HepG2 (cell line): ENCODE data around the gene CEP97.

Source experiments
- CHD2 ChIP-seq: IDR thresholded peaks from 2 replicates; pipeline ENCODE4 v1.6.1; 2011; ENCODE audit warnings: low read depth, low read length, improper control_type of control experiment
- HNF4G ChIP-seq, 2 experiments: sonication (generic) in 1 of 2; formaldehyde crosslinking in 1 of 2; IDR thresholded peaks; 2 replicates each; pipeline versions ENCODE4 v1.4.0 to v1.6.1; 2011 to 2020; ENCODE audit warnings: borderline replicate concordance in 2 of 2, low read depth in 2 of 2, mild to moderate bottlenecking in 2 of 2, low read length in 1 of 2, missing genetic modification reagents in 1 of 2, moderate library complexity in 1 of 2
- MXI1 ChIP-seq: IDR thresholded peaks from 3 replicates; pipeline ENCODE4 v1.6.1; 2012; ENCODE audit warnings: low read depth, low read length, inconsistent platforms, borderline replicate concordance
- SMAD1 ChIP-seq: sonication (generic); formaldehyde crosslinking; IDR thresholded peaks from 2 replicates; pipeline ENCODE4 v1.4.0; 2020; ENCODE audit warnings: missing genetic modification reagents, low read depth, mild to moderate bottlenecking, borderline replicate concordance
- WIZ ChIP-seq: sonication (generic); formaldehyde crosslinking; IDR thresholded peaks from 2 replicates; pipeline ENCODE4 v1.5.1; 2020; ENCODE audit warnings: mild to moderate bottlenecking, missing genetic modification reagents
- YEATS2 ChIP-seq: sonication (generic); formaldehyde crosslinking; IDR thresholded peaks from 2 replicates; pipeline ENCODE4 v1.4.0; 2020; ENCODE audit warnings: missing genetic modification reagents, borderline replicate concordance
- ZNF432 ChIP-seq: sonication (generic); formaldehyde crosslinking; IDR thresholded peaks from 2 replicates; pipeline ENCODE4 v1.5.0; 2020; ENCODE audit warnings: missing genetic modification reagents, mild to moderate bottlenecking, borderline replicate concordance
- TF ChIP-seq, protein P1 (sequence below): sonication (generic); formaldehyde crosslinking; IDR thresholded peaks from 2 replicates; pipeline ENCODE4 v1.5.0; 2020; ENCODE audit warnings: mild to moderate bottlenecking, missing genetic modification reagents, moderate library complexity
- TF ChIP-seq, protein P2 (sequence below): sonication (generic); formaldehyde crosslinking; IDR thresholded peaks from 2 replicates; pipeline ENCODE4 v1.9.0; 2021; ENCODE audit warnings: missing genetic modification reagents, borderline replicate concordance
- TF ChIP-seq, protein P3 (sequence below): sonication (generic); formaldehyde crosslinking; IDR thresholded peaks from 2 replicates; pipeline ENCODE4 v1.4.0; 2020; ENCODE audit warnings: mild to moderate bottlenecking, low read depth, missing genetic modification reagents
- TF ChIP-seq, protein P4 (sequence below): IDR thresholded peaks from 2 replicates; pipeline ENCODE4 v1.6.1; 2016; ENCODE audit warnings: missing compliant biosample characterization, missing genetic modification reagents, borderline replicate concordance
- TF ChIP-seq, protein P5 (sequence below): IDR thresholded peaks from 2 replicates; pipeline ENCODE4 v1.6.1; 2016; ENCODE audit warnings: low read depth, missing genetic modification reagents, missing compliant biosample characterization

DNA sequence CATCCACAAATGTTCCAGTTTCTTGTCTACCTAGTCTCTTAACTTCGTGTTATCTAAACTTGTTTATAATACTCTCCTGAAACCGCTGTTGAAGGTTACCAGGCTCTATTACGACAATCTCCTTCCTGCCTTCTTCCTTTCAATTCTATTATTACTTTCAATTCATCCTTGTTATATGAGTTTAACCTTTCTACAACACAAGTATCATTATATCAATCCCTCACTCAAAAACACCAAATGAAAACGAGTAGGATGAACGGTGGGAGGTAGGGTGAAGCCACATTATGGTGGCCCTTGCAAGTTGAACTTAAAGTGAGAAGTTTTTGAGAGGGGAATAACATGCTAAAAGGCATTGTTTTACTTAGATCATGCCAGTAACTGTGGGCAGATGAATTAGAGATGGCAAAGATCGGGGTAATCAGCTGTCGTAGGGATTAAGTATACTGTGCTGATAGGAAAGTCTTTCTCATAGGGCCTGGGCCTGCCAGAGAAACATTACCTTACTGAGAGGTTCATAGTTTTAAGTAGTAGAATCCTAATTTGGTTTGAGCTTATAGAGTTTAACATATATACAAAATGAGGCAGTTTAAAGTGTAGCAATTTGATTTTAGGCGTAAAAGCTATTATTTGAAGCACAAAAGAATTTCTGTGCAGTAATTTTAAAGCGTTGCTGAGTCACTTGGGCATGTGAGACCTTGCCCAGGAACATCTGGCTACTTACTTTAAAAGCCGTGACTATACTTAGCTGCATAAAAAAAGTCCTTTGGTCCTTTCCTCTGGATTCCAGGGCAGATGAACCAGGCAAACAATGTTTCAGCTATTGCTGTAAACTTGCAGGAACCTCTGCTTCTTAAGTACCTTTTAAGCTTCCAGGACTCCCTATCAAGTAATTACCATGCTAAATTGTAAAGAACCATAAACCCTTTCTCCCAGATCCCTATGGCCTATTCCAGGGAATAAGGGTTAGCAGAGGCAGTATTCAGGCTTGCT, 3.3 kb upstream of the CEP97 start:
- TF ChIP-seq, protein P1, sequence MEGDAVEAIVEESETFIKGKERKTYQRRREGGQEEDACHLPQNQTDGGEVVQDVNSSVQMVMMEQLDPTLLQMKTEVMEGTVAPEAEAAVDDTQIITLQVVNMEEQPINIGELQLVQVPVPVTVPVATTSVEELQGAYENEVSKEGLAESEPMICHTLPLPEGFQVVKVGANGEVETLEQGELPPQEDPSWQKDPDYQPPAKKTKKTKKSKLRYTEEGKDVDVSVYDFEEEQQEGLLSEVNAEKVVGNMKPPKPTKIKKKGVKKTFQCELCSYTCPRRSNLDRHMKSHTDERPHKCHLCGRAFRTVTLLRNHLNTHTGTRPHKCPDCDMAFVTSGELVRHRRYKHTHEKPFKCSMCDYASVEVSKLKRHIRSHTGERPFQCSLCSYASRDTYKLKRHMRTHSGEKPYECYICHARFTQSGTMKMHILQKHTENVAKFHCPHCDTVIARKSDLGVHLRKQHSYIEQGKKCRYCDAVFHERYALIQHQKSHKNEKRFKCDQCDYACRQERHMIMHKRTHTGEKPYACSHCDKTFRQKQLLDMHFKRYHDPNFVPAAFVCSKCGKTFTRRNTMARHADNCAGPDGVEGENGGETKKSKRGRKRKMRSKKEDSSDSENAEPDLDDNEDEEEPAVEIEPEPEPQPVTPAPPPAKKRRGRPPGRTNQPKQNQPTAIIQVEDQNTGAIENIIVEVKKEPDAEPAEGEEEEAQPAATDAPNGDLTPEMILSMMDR (CRISPR knock-in tag) = no peak
- TF ChIP-seq SMAD1 (no peak), HNF4G (IDR thresholded peaks at IDR 0.05; ENCODE audit: borderline replicate concordance, low read depth, low read length) (no peak), HNF4G (CRISPR knock-in tag; IDR thresholded peaks at IDR 0.05; ENCODE audit: borderline replicate concordance, low read depth) (no peak), ZNF432 (CRISPR knock-in tag) (no peak), CHD2 (no peak), MXI1 (no peak), YEATS2 (CRISPR knock-in tag) (no peak), WIZ (CRISPR knock-in tag) (no peak)
- TF ChIP-seq, protein P2, sequence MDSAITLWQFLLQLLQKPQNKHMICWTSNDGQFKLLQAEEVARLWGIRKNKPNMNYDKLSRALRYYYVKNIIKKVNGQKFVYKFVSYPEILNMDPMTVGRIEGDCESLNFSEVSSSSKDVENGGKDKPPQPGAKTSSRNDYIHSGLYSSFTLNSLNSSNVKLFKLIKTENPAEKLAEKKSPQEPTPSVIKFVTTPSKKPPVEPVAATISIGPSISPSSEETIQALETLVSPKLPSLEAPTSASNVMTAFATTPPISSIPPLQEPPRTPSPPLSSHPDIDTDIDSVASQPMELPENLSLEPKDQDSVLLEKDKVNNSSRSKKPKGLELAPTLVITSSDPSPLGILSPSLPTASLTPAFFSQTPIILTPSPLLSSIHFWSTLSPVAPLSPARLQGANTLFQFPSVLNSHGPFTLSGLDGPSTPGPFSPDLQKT (CRISPR knock-in tag) = no peak
- TF ChIP-seq, protein P3, sequence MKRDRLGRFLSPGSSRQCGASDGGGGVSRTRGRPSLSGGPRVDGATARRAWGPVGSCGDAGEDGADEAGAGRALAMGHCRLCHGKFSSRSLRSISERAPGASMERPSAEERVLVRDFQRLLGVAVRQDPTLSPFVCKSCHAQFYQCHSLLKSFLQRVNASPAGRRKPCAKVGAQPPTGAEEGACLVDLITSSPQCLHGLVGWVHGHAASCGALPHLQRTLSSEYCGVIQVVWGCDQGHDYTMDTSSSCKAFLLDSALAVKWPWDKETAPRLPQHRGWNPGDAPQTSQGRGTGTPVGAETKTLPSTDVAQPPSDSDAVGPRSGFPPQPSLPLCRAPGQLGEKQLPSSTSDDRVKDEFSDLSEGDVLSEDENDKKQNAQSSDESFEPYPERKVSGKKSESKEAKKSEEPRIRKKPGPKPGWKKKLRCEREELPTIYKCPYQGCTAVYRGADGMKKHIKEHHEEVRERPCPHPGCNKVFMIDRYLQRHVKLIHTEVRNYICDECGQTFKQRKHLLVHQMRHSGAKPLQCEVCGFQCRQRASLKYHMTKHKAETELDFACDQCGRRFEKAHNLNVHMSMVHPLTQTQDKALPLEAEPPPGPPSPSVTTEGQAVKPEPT (CRISPR knock-in tag) = no peak
- TF ChIP-seq, protein P4, sequence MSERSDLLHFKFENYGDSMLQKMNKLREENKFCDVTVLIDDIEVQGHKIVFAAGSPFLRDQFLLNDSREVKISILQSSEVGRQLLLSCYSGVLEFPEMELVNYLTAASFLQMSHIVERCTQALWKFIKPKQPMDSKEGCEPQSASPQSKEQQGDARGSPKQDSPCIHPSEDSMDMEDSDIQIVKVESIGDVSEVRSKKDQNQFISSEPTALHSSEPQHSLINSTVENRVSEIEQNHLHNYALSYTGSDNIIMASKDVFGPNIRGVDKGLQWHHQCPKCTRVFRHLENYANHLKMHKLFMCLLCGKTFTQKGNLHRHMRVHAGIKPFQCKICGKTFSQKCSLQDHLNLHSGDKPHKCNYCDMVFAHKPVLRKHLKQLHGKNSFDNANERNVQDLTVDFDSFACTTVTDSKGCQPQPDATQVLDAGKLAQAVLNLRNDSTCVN (CRISPR knock-in tag) = no peak
- TF ChIP-seq, protein P5, sequence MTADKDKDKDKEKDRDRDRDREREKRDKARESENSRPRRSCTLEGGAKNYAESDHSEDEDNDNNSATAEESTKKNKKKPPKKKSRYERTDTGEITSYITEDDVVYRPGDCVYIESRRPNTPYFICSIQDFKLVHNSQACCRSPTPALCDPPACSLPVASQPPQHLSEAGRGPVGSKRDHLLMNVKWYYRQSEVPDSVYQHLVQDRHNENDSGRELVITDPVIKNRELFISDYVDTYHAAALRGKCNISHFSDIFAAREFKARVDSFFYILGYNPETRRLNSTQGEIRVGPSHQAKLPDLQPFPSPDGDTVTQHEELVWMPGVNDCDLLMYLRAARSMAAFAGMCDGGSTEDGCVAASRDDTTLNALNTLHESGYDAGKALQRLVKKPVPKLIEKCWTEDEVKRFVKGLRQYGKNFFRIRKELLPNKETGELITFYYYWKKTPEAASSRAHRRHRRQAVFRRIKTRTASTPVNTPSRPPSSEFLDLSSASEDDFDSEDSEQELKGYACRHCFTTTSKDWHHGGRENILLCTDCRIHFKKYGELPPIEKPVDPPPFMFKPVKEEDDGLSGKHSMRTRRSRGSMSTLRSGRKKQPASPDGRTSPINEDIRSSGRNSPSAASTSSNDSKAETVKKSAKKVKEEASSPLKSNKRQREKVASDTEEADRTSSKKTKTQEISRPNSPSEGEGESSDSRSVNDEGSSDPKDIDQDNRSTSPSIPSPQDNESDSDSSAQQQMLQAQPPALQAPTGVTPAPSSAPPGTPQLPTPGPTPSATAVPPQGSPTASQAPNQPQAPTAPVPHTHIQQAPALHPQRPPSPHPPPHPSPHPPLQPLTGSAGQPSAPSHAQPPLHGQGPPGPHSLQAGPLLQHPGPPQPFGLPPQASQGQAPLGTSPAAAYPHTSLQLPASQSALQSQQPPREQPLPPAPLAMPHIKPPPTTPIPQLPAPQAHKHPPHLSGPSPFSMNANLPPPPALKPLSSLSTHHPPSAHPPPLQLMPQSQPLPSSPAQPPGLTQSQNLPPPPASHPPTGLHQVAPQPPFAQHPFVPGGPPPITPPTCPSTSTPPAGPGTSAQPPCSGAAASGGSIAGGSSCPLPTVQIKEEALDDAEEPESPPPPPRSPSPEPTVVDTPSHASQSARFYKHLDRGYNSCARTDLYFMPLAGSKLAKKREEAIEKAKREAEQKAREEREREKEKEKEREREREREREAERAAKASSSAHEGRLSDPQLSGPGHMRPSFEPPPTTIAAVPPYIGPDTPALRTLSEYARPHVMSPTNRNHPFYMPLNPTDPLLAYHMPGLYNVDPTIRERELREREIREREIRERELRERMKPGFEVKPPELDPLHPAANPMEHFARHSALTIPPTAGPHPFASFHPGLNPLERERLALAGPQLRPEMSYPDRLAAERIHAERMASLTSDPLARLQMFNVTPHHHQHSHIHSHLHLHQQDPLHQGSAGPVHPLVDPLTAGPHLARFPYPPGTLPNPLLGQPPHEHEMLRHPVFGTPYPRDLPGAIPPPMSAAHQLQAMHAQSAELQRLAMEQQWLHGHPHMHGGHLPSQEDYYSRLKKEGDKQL (CRISPR knock-in tag) = no peak
